ENCODE results near the gene PGK1. TPM values are rescaled to one million over a fixed set of nuclear protein-coding genes. Genes with fewer than 3 reads are reported as not detected.
"Not testable (repeated sequence)": the region's sequence is repeated elsewhere in the genome, so short reads cannot be mapped to it uniquely, and the experiment has no call there.

PGK1 gene
- total RNA-seq, 1 donor from 2014 or later: 407 TPM

GRCh38 chrX:78157373-78157772 lies 53.3 kb downstream of the PGK1 start:
- DNase-seq; intact Hi-C loops (cut with DNase I); ATAC-seq (ENCODE audit: poor library complexity): not testable (repeated sequence)

GRCh38 chrX:78157846-78158245 lies 53.8 kb downstream of the PGK1 start:
- intact Hi-C loops (cut with DNase I); DNase-seq; ATAC-seq (ENCODE audit: poor library complexity): not testable (repeated sequence)

- ATAC-seq (ENCODE audit: poor library complexity); intact Hi-C loops (cut with DNase I); DNase-seq: not testable (repeated sequence)
These were observed 56.7 kb downstream of the PGK1 start for GRCh38 chrX:78160711-78161110.

- ATAC-seq (ENCODE audit: poor library complexity); intact Hi-C loops (cut with DNase I): not testable (repeated sequence)
These were observed 59.1 kb downstream of the PGK1 start for GRCh38 chrX:78163175-78163574.

GRCh38 chrX:78165425-78165824 lies 61.4 kb downstream of the PGK1 start:
- intact Hi-C loops (cut with DNase I): no loop called here
- ATAC-seq (ENCODE audit: poor library complexity) (no peak), DNase-seq (no peak)

More at GRCh38 chrX:78163175-78163574, 59.1 kb downstream of the PGK1 start:
- DNase-seq: not testable (repeated sequence)

GRCh38 chrX:78168065-78168464 lies 64.0 kb downstream of the PGK1 start:
- intact Hi-C loops (cut with DNase I): no loop called here
- ATAC-seq (ENCODE audit: poor library complexity) (no peak), DNase-seq (no peak)

Other genes with a start within 250 kb of the PGK1 start
- gene MAGT1, start 208.8 kb upstream of the PGK1 start, total RNA-seq: 50.4 TPM
- 1,688 TPM for gene COX7B, start 204.8 kb upstream of the PGK1 start, total RNA-seq
- 4.5 TPM for gene ATP7A, start 193.6 kb upstream of the PGK1 start, total RNA-seq
- gene PGAM4, start 134.6 kb upstream of the PGK1 start, total RNA-seq: not detected
- gene TAF9B, start 35.4 kb downstream of the PGK1 start, total RNA-seq: 16.3 TPM
- 0.81 TPM for gene CYSLTR1, start 223.4 kb downstream of the PGK1 start, total RNA-seq